SH-SY5Y (cell line): ENCODE results near the gene ANGPTL4.

ENCODE experiments used
- GATA2 ChIP-seq: IDR thresholded peaks from 2 replicates; pipeline ENCODE4 v1.6.1; 2011; ENCODE audit warnings: mild to moderate bottlenecking, low read depth, low read length
- GATA3 ChIP-seq: IDR thresholded peaks from 2 replicates; pipeline ENCODE4 v1.6.1; 2011; ENCODE audit warnings: low read depth, mild to moderate bottlenecking, low read length, moderate library complexity

ANGPTL4 gene

GRCh38 chr19:8352134-8352827 is 11.7 kb upstream of the ANGPTL4 start:
- TF ChIP-seq GATA3: no peak
- no peak for TF ChIP-seq GATA2

- TF ChIP-seq GATA2: no peak
- no peak for TF ChIP-seq GATA3
Observed at GRCh38 chr19:8355631-8356402, 8.1 kb upstream of the ANGPTL4 start.

GRCh38 chr19:8357007-8357521 is 6.9 kb upstream of the ANGPTL4 start:
- TF ChIP-seq GATA3 (no peak), GATA2 (no peak)

GRCh38 chr19:8358948-8359347 is 5.0 kb upstream of the ANGPTL4 start:
- TF ChIP-seq GATA2 (no peak), GATA3 (no peak)

GRCh38 chr19:8360196-8360595 is 3.8 kb upstream of the ANGPTL4 start:
- TF ChIP-seq GATA3: no peak
- no peak for TF ChIP-seq GATA2

- no peak for TF ChIP-seq GATA3
- no peak for TF ChIP-seq GATA2
Observed at GRCh38 chr19:8361921-8362793, 1.8 kb upstream of the ANGPTL4 start.

GRCh38 chr19:8366121-8366581 is 2.2 kb downstream of the ANGPTL4 start:
- TF ChIP-seq GATA2 (no peak), GATA3 (no peak)

- TF ChIP-seq GATA2 (no peak), GATA3 (no peak)
Observed at GRCh38 chr19:8366961-8367326, 3.0 kb downstream of the ANGPTL4 start.

GRCh38 chr19:8367327-8368001 is 3.5 kb downstream of the ANGPTL4 start:
- TF ChIP-seq GATA3 (no peak), GATA2 (no peak)

GRCh38 chr19:8370176-8371010 is 6.4 kb downstream of the ANGPTL4 start:
- TF ChIP-seq GATA3: no peak
- TF ChIP-seq GATA2: no peak

GRCh38 chr19:8371011-8371804 is 7.3 kb downstream of the ANGPTL4 start:
- TF ChIP-seq GATA3 (no peak), GATA2 (no peak)
